ENCODE data around the gene TRAK1.
A peak's percentile ranks its signal among the peaks of the same experiment; 100 is the strongest.

The TRAK1 gene

GRCh38 chr3:42127226-42127625, 36.1 kb downstream of the TRAK1 start:
- no peak for DNase-seq

DNA sequence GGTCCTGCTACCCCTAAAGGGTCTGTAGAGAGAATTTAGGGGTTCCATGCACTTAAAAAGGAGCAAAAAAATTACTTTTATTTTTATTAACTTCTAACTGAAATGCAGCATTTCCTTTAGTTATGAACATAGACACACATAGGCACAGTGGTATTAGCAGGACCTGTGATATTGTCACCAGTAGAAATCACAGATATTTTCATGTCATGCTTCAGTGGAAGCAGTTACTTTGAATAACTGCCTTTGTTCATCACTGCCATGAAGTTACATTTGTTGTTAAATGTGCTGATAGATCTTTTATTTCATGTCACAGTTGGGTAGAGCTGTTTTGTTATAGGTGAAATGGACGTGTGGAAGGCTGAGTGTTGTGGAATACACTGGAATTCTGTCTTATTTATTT, 37.4 kb downstream of the TRAK1 start:
- no peak for DNase-seq

DNA sequence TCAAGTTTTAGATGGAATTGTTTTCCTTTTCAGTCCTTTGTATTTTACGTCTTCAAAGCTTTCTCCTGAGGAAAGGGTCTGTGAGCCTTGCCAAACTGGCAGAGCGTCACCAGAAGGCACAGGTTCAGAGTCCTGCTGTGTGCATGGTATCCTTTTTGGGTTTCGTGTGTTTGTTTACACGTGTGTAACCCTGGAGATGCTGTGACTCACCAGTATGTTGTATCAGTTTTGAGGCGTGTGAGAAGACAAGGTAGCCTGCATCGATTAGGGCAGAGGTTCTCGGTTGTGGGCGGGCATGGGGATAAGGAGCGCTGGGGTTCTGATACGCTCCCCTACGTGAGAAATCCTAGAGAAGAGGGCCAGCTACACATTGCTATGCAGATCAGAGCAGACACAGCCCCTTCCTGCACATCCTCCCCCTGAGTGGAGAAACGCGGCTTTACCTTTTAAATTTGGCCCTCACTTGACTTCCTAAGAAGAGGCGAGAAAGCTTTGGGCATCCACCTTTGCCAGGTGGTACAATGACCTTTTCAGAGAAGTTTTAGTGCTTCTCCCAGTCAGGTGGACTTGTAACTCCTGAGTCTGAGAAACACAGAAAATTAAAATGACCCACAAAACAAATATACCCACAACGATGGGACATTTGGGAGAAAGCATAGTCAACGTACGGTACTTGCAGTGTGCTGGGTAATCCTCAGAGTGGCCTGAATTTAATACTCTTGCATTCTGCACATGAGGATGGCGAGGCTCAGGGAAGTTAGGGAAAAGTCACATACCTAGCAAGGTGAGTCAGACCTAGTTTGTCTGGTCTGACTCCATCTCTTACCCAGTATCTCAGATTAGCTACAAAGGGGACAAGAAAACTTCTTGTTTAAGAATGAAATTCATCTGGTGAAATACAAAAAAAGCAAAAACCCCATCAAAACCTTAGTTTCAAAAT, 38.1 kb downstream of the TRAK1 start:
- DNase-seq = no peak

GRCh38 chr3:42130007-42130328, 38.8 kb downstream of the TRAK1 start:
- DNase-seq = no peak

- no peak for DNase-seq
Observed at GRCh38 chr3:42130329-42131070, 39.3 kb downstream of the TRAK1 start.

GRCh38 chr3:42133500-42134298, 42.5 kb downstream of the TRAK1 start:
- DNase-seq = no peak

GRCh38 chr3:42134867-42135464, 43.8 kb downstream of the TRAK1 start:
- no peak for DNase-seq

DNA sequence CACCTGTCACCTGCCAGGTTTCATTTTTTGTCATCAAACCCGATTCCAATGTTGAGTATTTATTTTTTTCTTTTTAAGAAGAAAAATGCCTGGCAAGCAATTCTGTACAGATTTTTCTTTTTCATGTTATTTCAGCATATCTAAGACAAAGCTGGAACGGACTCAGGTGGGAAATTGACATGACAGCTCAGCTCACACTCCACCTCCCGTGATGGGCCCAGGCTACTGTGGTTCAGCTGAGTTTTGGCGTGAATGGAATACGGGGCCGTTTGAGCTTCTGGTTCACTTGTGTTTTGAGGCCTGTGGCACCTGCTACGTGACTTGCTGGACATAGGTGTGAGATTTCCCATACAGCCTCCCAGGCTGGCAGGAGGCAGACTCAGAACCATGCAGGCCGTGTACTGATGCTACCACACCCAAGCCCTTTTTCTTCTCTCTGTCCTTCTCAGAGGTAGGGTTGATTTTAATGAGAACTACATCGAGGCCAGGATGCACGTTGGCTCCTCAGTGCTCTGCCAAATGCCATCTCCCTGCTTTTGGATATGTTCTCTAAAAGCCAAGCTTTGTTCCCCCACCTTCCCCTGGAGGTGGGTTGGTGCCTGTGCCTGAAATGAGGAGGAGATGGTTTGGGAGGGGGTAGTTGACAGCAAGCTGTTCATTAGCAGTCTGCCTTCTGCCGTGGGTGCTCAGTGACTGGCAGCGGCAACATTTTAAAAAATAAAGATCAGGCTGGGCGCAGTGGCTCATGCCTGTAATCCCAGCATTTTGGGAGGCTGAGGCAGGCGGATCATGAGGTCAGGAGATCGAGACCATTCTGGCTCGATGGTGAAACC, 48.7 kb downstream of the TRAK1 start:
- no peak for DNase-seq

GRCh38 chr3:42140665-42141203, 49.6 kb downstream of the TRAK1 start:
- no peak for DNase-seq

DNA sequence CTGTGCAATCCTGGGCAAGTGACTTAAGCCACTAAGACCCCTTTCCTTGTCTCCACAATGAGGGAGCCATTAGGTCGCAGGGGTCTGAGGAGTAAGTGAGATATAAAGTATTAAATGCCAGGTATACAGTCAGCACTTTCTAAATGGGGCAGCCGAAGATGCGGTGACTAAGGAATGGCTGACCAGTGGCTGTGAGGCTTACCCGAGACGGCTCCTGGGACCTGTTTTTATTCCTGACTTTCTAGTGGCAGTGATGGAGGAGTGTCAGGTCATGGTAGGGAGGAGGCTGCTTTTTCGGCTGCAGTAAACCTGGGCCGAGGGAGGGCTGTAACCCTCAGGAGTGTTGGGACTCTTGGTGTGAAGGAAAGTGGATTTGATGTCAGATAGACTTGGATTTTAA, 52.3 kb downstream of the TRAK1 start:
- no peak for DNase-seq

- DNase-seq = no peak
Observed at GRCh38 chr3:42144209-42144608, 53.1 kb downstream of the TRAK1 start.

- no peak for DNase-seq
Observed at GRCh38 chr3:42148086-42148848, 57.1 kb downstream of the TRAK1 start.

GRCh38 chr3:42148982-42149432, 57.9 kb downstream of the TRAK1 start:
- peak; percentile 24 for DNase-seq

GRCh38 chr3:42149532-42149931, 58.4 kb downstream of the TRAK1 start:
- no peak for DNase-seq

GRCh38 chr3:42149975-42150374, 58.8 kb downstream of the TRAK1 start:
- no peak for DNase-seq

DNA sequence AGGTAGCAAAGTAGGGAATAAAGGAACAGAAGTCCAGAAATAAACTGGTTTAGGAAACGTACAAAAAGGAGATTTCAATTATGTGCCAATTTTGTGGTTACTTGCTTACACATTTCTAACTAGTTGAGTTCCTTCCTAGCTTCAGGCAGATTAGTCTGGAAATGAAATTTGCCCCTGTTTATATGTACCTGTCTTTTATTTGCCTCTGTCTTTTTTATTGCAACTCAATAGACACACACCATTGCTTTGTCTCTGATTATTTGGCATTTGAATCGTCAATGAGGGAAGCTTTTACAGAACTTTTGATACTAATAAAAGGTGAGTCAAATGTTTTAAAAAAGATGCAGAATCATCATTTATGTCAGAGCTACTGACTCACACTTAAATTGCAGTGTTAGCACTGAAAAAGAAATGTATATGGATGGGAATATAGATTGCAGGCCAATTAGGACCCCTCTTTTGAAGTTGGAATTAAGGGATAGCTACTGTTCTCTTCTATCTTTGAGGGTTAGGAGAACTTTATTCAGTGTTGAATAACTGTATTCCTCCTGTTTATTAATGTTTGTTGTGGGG, 60.5 kb downstream of the TRAK1 start:
- no peak for DNase-seq

- no peak for DNase-seq
Observed at GRCh38 chr3:42152193-42152592, 61.0 kb downstream of the TRAK1 start.

GRCh38 chr3:42153039-42153438, 61.9 kb downstream of the TRAK1 start:
- no peak for DNase-seq

DNA sequence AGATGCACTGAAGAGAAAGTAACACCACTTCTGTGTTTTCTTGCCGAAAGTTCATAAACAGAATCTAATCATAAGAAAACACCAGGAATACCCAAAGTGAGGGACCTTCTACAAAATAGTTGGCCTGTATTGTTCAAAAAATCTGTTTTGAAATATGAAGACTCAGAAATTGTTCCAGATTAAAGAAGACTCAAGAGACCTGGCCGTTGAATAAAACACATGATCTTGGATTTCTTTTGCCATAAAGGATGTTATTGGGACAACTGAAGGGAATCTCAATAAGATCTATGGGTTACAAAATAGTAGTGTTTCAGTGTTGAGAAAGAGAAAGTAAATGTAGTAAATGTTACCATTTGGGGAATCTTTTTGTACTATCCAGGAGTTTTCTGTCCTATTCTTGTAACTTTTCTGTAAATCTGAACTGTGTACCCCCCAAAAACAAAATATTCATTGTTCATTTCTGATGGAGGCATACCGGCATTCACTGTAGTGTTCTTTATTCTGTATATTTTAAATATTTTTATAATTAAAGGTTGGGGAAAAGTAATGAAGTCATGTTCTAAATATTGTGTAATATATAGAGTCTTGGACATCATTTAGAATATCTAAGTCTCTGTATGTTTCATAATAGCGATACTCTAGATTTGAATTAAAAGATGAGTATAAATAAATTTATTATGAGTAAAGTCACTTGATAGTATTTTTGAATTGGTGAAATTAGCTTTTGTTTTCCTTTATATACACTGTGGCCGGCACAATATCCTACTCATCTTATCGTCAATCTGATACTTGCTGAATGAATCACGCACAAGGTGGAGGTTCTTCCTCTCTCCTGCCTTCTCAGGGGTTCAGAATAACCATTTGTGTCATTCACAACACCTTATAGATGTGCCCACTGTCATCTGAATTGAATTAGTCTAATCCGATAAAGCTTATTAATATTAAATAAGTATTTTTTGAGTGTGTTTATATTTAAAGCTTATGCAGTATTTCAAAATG, 66.7 kb downstream of the TRAK1 start:
- no peak for DNase-seq

All from NCI-H524 treated with DMSO at 0.1 percent for 48 hours (cell line).